Esophagus muscularis mucosa (tissue), 4 donors: ENCODE measurements around the gene MMP24OS.

Source experiments
- CTCF ChIP-seq, 3 experiments: fragments of 200-600 bp in 2 of 3; fragments of 450-650 bp in 1 of 3; sonication (generic) in 2 of 3; IDR thresholded peaks; one replicate each; pipeline ENCODE4 v1.5.1; 2017 to 2019; ENCODE audit warnings: antibody characterized with exemption in 3 of 3, mild to moderate bottlenecking in 2 of 3, moderate library complexity in 1 of 3
- EP300 ChIP-seq: sonication (generic); formaldehyde crosslinking; IDR thresholded peaks from one replicate; pipeline ENCODE4 v1.6.1; 2017; ENCODE audit warnings: antibody characterized with exemption
- POLR2A ChIP-seq: fragments of 450-650 bp; IDR thresholded peaks from one replicate; pipeline ENCODE4 v1.6.1; 2017; ENCODE audit warnings: antibody characterized with exemption, moderate library complexity, mild to moderate bottlenecking, low read depth
- POLR2AphosphoS5 ChIP-seq, 2 donors: sonication (generic); formaldehyde crosslinking; IDR thresholded peaks; one replicate each; pipeline ENCODE4 v1.6.1; 2017; ENCODE audit warnings: antibody characterized with exemption in 2 of 2

- no peak for TF ChIP-seq POLR2A
- TF ChIP-seq CTCF (IDR thresholded peaks at IDR 0.05): no peak
- no peak for TF ChIP-seq EP300
- no peak for TF ChIP-seq POLR2AphosphoS5 (IDR thresholded peaks at IDR 0.05)
Observed at GRCh38 chr20:35243986-35244385, 33.9 kb downstream of the MMP24OS start.
